K562 (cell line): ENCODE results near the gene RAB3D. TPM values are rescaled to one million over a fixed set of nuclear protein-coding genes. Genes with fewer than 3 reads are reported as not detected.

Source experiments
- CUX1 ChIP-seq: fragments of 200-800 bp; sonication (Bioruptor generic); IDR thresholded peaks from 2 replicates; pipeline ENCODE4 v1.6.1; 2016; ENCODE audit warnings: missing genetic modification characterization, missing compliant biosample characterization
- JUNB ChIP-seq: fragments of 450-650 bp; formaldehyde crosslinking; conservative IDR thresholded peaks from 2 replicates; pipeline ENCODE4 v1.4.0; 2020; ENCODE audit warnings: mild to moderate bottlenecking
- MCM2 ChIP-seq: fragments of 450-650 bp; IDR thresholded peaks from 2 replicates; pipeline ENCODE4 v1.6.1; 2017; ENCODE audit warnings: low read depth, mild to moderate bottlenecking
- PHTF2 ChIP-seq: fragments of 250-450 bp; sonication (Bioruptor Pico); IDR thresholded peaks from 2 replicates; pipeline ENCODE4 v1.5.0; 2021; ENCODE audit warnings: mild to moderate bottlenecking
- RBM39 ChIP-seq: fragments of 200-400 bp; formaldehyde crosslinking; optimal IDR thresholded peaks from 2 replicates; pipeline ENCODE3; 2018; ENCODE audit warnings: low read depth, low read length
- SIRT6 ChIP-seq: IDR thresholded peaks from one replicate; pipeline ENCODE4 v1.6.1; 2012; ENCODE audit warnings: low read depth, mild to moderate bottlenecking, control low read depth, inconsistent platforms, low read length, moderate library complexity
- SPI1 ChIP-seq: IDR thresholded peaks from 2 replicates; pipeline ENCODE4 v1.6.1; 2011; ENCODE audit warnings: low read depth, low read length, control low read depth, borderline replicate concordance
- STAT6 ChIP-seq: sonication (generic); formaldehyde crosslinking; IDR thresholded peaks from 2 replicates; pipeline ENCODE4 v1.8.1; 2023; ENCODE audit warnings: mild to moderate bottlenecking, missing genetic modification reagents
- TARDBP ChIP-seq: fragments of 450-650 bp; IDR thresholded peaks from 2 replicates; pipeline ENCODE4 v1.6.1; 2016
- THRB ChIP-seq: fragments of 450-650 bp; formaldehyde crosslinking; conservative IDR thresholded peaks from 2 replicates; pipeline ENCODE4 v1.4.0; 2022; ENCODE audit warnings: mild to moderate bottlenecking, missing genetic modification characterization
- XRCC4 ChIP-seq: IDR thresholded peaks from one replicate; pipeline ENCODE4 v1.6.1; 2011; ENCODE audit not compliant: insufficient read depth, insufficient read length; ENCODE audit errors: extremely low read depth
- ZNF175 ChIP-seq: fragments of 200-800 bp; sonication (Bioruptor generic); IDR thresholded peaks from 2 replicates; pipeline ENCODE4 v1.6.1; 2016; ENCODE audit warnings: low read depth, mild to moderate bottlenecking, missing genetic modification characterization, missing compliant biosample characterization
- ZSCAN32 ChIP-seq: fragments of 450-650 bp; formaldehyde crosslinking; IDR thresholded peaks from 2 replicates; pipeline ENCODE4 v1.4.0; 2020; ENCODE audit warnings: mild to moderate bottlenecking, moderate library complexity
- polyA plus RNA-seq, 8 experiments: library from polyadenylated mRNA; depleted of rRNA in 4 of 8; stranded (reverse) in 5 of 8; unstranded in 3 of 8; fragments of >200 nt; fragmentation: Nextera tagmentation in 2 of 8; fragmentation: Illumina TruSeq in 1 of 8; extraction: Ambion mirVana in 2 of 8; extraction: Trizol in 1 of 8; gene quantifications; 2 replicates each; pipeline versions ENCODE4 v1.2.1 to v1.2.3, GENCODE V29; 2011 to 2014; ENCODE audit warnings: inconsistent platforms in 1 of 8, missing spikeins in 1 of 8
- total RNA-seq, 7 experiments: library from RNA; depleted of rRNA in 6 of 7; stranded (reverse); fragments of >200 nt in 6 of 7; fragmentation: Illumina TruSeq in 2 of 7; extraction: Trizol in 2 of 7; gene quantifications; 2 replicates each; pipeline versions ENCODE4 v1.2.1 to v1.2.3, GENCODE V29; 2011 to 2021; ENCODE audit warnings: low replicate concordance in 1 of 7
- TF ChIP-seq, protein P1 (sequence below): fragments of 250-450 bp; sonication (Bioruptor Pico); IDR thresholded peaks from 2 replicates; pipeline ENCODE4 v1.5.0; 2020; ENCODE audit warnings: mild to moderate bottlenecking
- TF ChIP-seq, protein P2 (sequence below): fragments of 450-650 bp; IDR thresholded peaks from 2 replicates; pipeline ENCODE4 v1.6.1; 2016; ENCODE audit warnings: antibody characterized with exemption

RAB3D gene
- total and polyA plus RNA-seq, 9 of the 15 experiments (the other 6 are each of a cell fraction or from before 2014, with no cell fraction given), result 0.34 to 3.3 (median 1.3) TPM

DNA sequence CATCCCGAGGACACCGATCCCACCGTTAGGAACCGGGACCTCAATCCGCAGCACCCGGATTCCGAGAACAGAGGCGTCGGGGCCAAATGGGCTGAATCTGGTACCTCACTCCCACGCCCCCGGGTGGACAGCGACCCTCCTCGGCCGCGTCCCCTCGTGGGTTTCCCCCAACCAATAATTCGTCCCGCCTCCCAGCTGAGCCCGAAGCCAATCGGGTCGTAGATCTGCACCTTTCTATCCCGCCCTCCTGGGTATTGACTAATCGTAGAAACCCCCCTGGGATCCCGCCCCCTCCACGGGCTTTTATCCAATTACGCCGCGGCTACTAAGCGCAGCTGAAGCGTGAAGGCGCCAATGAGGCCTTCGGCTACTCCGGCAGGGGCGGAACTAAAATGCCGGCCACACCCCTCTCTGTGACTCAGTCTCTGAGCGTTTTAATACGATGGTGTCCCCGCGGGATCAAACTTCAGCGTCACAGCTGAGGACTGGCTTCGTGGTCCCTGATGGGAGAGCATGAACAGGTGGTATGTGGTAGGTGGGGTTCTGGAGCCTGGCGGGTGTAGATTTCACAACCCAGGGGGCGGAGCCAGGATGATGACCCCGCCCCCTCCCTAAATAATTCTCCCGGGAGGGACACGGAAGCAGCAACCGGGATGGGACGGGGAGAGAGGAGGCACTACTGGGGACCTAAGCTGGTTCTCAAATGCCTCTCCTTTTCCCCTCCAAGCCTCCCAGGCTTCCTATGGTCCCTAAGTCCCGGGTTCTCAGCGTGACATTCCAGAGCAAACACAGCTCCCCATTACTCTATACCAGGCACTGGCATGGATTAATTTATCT, 6.9 kb upstream of the RAB3D start, which contains the start of the genes CCDC159 and TMEM205 (continued):
- TF ChIP-seq JUNB (CRISPR knock-in tag) (no peak), THRB (no peak), PHTF2 (CRISPR knock-in tag) (no peak), SPI1 (peak; percentile 44; the same call in 1 of the 2 replicates), RBM39 (no peak), ZNF175 (CRISPR knock-in tag) (no peak), XRCC4 (no peak), STAT6 (CRISPR knock-in tag) (no peak), CUX1 (CRISPR knock-in tag) (no peak), ZSCAN32 (CRISPR knock-in tag) (no peak), SIRT6 (no peak), TARDBP (no peak), MCM2 (no peak)
- TF ChIP-seq, protein P1, sequence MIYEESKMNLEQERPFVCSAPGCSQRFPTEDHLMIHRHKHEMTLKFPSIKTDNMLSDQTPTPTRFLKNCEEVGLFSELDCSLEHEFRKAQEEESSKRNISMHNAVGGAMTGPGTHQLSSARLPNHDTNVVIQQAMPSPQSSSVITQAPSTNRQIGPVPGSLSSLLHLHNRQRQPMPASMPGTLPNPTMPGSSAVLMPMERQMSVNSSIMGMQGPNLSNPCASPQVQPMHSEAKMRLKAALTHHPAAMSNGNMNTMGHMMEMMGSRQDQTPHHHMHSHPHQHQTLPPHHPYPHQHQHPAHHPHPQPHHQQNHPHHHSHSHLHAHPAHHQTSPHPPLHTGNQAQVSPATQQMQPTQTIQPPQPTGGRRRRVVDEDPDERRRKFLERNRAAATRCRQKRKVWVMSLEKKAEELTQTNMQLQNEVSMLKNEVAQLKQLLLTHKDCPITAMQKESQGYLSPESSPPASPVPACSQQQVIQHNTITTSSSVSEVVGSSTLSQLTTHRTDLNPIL, result no peak
- TF ChIP-seq, protein P2, sequence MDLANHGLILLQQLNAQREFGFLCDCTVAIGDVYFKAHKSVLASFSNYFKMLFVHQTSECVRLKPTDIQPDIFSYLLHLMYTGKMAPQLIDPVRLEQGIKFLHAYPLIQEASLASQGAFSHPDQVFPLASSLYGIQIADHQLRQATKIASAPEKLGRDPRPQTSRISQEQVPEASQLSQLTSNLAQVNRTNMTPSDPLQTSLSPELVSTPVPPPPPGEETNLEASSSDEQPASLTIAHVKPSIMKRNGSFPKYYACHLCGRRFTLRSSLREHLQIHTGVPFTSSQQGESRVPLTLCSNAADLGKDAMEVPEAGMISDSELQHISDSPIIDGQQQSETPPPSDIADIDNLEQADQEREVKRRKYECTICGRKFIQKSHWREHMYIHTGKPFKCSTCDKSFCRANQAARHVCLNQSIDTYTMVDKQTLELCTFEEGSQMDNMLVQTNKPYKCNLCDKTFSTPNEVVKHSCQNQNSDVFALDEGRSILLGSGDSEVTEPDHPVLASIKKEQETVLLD, result 0 out of 2 replicates have a peak, but pooled peaks have one; percentile 61
